B cell (primary cell): ENCODE results near the gene PNKP. TPM values are rescaled to one million over a fixed set of nuclear protein-coding genes. Genes with fewer than 3 reads are reported as not detected.

Experiments
- ATAC-seq: fragments of 200-7000 bp; cut with Tn5 transposase; one replicate; pipeline ENCODE4 v1.10.0; 2021; ENCODE audit warnings: low read depth, mild to moderate bottlenecking, moderate number of reproducible peaks, moderate library complexity
- CTCF ChIA-PET: fragments of 350-600 bp; sonication (Branson Sonifier 250); formaldehyde crosslinking; loops from one replicate; lab custom pipeline; 2021; ENCODE audit warnings: antibody characterized with exemption, inconsistent platforms; lab: Charles Lee
- POLR2A ChIA-PET: fragments of 350-600 bp; sonication (Branson Sonifier 250); formaldehyde crosslinking; loops from one replicate; lab custom pipeline; 2021; ENCODE audit warnings: antibody characterized with exemption; lab: Charles Lee
- DNase-seq: peaks from one replicate; pipeline ENCODE4 v3.0.0; 2013
- H2AFZ ChIP-seq: 2 replicates; pipeline ENCODE4 v1.6.1; 2012; ENCODE audit warnings: mild to moderate bottlenecking, low read depth, low read length; ENCODE audit not compliant: insufficient read depth, poor library complexity, severe bottlenecking
- H3K27ac ChIP-seq, 2 donors: 1 replicate in 1 of 2; 2 replicates in 1 of 2; pipeline ENCODE4 v1.5.1; 2012 to 2013; ENCODE audit warnings: low read length in 2 of 2, mild to moderate bottlenecking in 2 of 2, moderate library complexity in 1 of 2
- H3K27me3 ChIP-seq, 4 experiments: fragments of 200-600 bp in 1 of 4; sonication (generic) in 1 of 4; replicated peaks in 1 of 4; 1 replicate in 2 of 4; 2 replicates in 2 of 4; pipeline versions ENCODE4 v1.6.1 to v1.7.0; 2013 to 2016; ENCODE audit warnings: low read length in 3 of 4, mild to moderate bottlenecking in 2 of 4, mixed read lengths in 1 of 4, moderate library complexity in 1 of 4; ENCODE audit not compliant: insufficient read depth in 4 of 4, control insufficient read depth in 3 of 4; ENCODE audit errors: control extremely low read depth in 1 of 4
- H3K36me3 ChIP-seq, 2 experiments: replicated peaks in 1 of 2; 1 replicate in 1 of 2; 2 replicates in 1 of 2; pipeline versions ENCODE4 v1.6.1 to v1.7.1; 2013; ENCODE audit warnings: low read length in 1 of 2; ENCODE audit not compliant: insufficient read depth in 2 of 2, control insufficient read depth in 1 of 2; ENCODE audit errors: control extremely low read depth in 1 of 2, extremely low read depth in 1 of 2
- H3K4me1 ChIP-seq, 2 donors: fragments of 200-600 bp in 1 of 2; sonication (generic) in 1 of 2; 1 replicate in 1 of 2; 2 replicates in 1 of 2; pipeline versions ENCODE4 v1.5.1 to v1.6.1; 2013 to 2017; ENCODE audit warnings: low read length in 2 of 2; ENCODE audit not compliant: control insufficient read depth in 2 of 2, insufficient read depth in 2 of 2
- H3K4me2 ChIP-seq: replicated peaks from 2 replicates; pipeline ENCODE3; 2012; ENCODE audit warnings: mild to moderate bottlenecking, low read depth, low read length; ENCODE audit not compliant: poor library complexity, severe bottlenecking
- H3K4me3 ChIP-seq, 5 experiments: fragments of 200-600 bp in 1 of 5; sonication (generic) in 1 of 5; 1 replicate in 3 of 5; 2 replicates in 2 of 5; pipeline versions ENCODE4 v1.5.1 to v1.7.0; 2011 to 2016; ENCODE audit warnings: low read length in 4 of 5, mild to moderate bottlenecking in 4 of 5, low read depth in 2 of 5, control low read depth in 1 of 5, moderate library complexity in 1 of 5; ENCODE audit not compliant: insufficient read depth in 1 of 5; ENCODE audit errors: control extremely low read depth in 1 of 5, extremely low read depth in 1 of 5
- H3K79me2 ChIP-seq: fragments of 200-600 bp; sonication (generic); one replicate; pipeline ENCODE4 v1.6.0; 2016; ENCODE audit warnings: low read length; ENCODE audit not compliant: control insufficient read depth, insufficient read depth
- H3K9ac ChIP-seq: fragments of 200-600 bp; sonication (generic); 2 replicates; pipeline ENCODE4 v1.6.1; 2017; ENCODE audit warnings: mild to moderate bottlenecking, low read length, moderate library complexity
- H3K9me3 ChIP-seq, 3 donors: one replicate each; pipeline versions ENCODE4 v1.6.1 to v1.7.1; 2013; ENCODE audit warnings: low read length in 2 of 3; ENCODE audit not compliant: control insufficient read depth in 2 of 3, insufficient read depth in 1 of 3; ENCODE audit errors: control extremely low read depth in 1 of 3
- H4K20me1 ChIP-seq: 2 replicates; pipeline ENCODE4 v1.6.0; 2012; ENCODE audit warnings: mild to moderate bottlenecking, low read length; ENCODE audit not compliant: insufficient read depth, control insufficient read depth, poor library complexity, severe bottlenecking
- H3K27ac Mint-ChIP-seq: one replicate; pipeline ENCODE4 v1.8.0; 2021; ENCODE audit warnings: mixed read lengths
- H3K27me3 Mint-ChIP-seq: one replicate; pipeline ENCODE4 v1.8.0; 2021; ENCODE audit warnings: mixed read lengths
- H3K4me1 Mint-ChIP-seq: one replicate; pipeline ENCODE4 v1.8.0; 2021; ENCODE audit warnings: mixed read lengths
- H3K4me3 Mint-ChIP-seq: one replicate; pipeline ENCODE4 v1.8.0; 2021; ENCODE audit warnings: mixed read lengths
- H3K9me3 Mint-ChIP-seq: one replicate; pipeline ENCODE4 v1.8.0; 2022; ENCODE audit warnings: mixed read lengths; ENCODE audit not compliant: insufficient read depth
- EZH2 ChIP-seq: IDR thresholded peaks from 2 replicates; pipeline ENCODE4 v1.6.1; 2012; ENCODE audit warnings: borderline replicate concordance, low read depth, mild to moderate bottlenecking, moderate library complexity, low read length; ENCODE audit not compliant: insufficient read depth, poor library complexity, severe bottlenecking
- WGBS: methylation state at CpG from one replicate; pipeline ENCODE4 v1.1.5; 2013; ENCODE audit warnings: missing lambda C conversion rate; ENCODE audit not compliant: insufficient coverage; 5-methylcytosine and 5-hydroxymethylcytosine counted together
- intact Hi-C: fragments of 100-400 bp; cut with micrococcal nuclease; formaldehyde crosslinking; loops from one replicate; pipeline ENCODE4 v1.10.0; 2022
- polyA plus RNA-seq: library from polyadenylated mRNA; depleted of rRNA; stranded (reverse); fragments of >200 nt; gene quantifications from 2 replicates; pipeline ENCODE4 v1.2.3, GENCODE V29; 2012
- small RNA-seq: library from RNA; depleted of rRNA; stranded (forward); fragments of <200 nt; gene quantifications from one replicate; pipeline ENCODE3, GENCODE V24; 2012; ENCODE audit warnings: low replicate concordance, low read depth; ENCODE audit not compliant: insufficient read length
- total RNA-seq, 2 donors: library from RNA; stranded (reverse); fragments of 120-200 nt in 1 of 2; gene quantifications; 1 replicate in 1 of 2; 2 replicates in 1 of 2; pipeline versions ENCODE4 v1.2.3 to v1.2.4, GENCODE V29; 2013 to 2022
- TF ChIP-seq, protein P1 (sequence below): fragments of 200-600 bp; IDR thresholded peaks from one replicate; pipeline ENCODE4 v1.8.0; 2022; ENCODE audit warnings: antibody characterized with exemption, mild to moderate bottlenecking

The PNKP gene
- total and polyA plus RNA-seq, 2 donors (not counting 1 experiment from before 2014, with no cell fraction given): 173 to 274 TPM

DNA sequence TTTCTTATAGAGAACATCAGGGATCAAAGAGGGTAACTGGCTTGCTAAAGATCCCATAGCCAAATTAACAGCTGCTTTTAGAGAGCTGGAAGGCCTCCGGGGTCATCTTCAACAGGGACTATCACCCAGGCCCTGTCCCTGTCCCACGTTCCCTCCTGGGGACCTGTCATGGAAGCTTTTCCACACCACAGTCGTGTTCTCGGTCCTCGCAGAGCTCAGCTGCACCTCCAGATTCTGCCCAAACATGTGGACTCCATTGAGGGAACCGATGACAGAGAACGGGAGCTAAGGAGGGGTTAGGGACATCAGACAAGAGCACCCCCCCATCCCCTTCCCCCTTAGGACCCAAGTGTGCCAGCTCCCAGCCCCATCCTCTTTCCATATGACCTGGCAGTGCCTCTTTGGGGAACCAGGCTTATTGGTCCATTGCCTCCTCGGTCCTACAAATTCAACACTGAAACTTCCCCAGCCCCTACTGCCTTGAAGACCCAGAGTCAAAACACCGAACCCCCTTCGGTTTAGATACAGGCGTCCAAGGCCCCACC is 54.9 kb downstream of the PNKP start:
- Mint-ChIP-seq H3K4me3 (peak overlapping the region; percentile 97), H3K4me1 (peaks cover 51% of the 10 kb centered on the region), H3K27ac (peak overlapping the region; percentile 98), H3K9me3 (no peaks in the 10 kb centered on the region), H3K27me3 (no peaks in the 10 kb centered on the region)
- peak overlapping the region; percentile 95 for H3K4me2 ChIP-seq
- ChIA-PET POLR2A (interaction anchor here (1.2 to 3.3 kb wide), 7 partner anchors 31 to 64 kb away, joined by 4 to 30 read pairs (median 12); partner anchors contain the start of genes AKT1S1, AP2A1, PTOV1 and TBC1D17), CTCF (interaction anchor here (0.6 to 1.8 kb wide), 6 partner anchors 31 to 95 kb away, joined by 3 to 7 read pairs (median 6); partner anchors contain the start of gene AP2A1)
- H3K36me3 ChIP-seq: no peaks in the 10 kb centered on the region
- peaks cover 3% of the 10 kb centered on the region for H3K79me2 ChIP-seq
- intact Hi-C loops: loop anchor here (2.0 kb wide), 2 partner anchors 136 to 212 kb away; partner anchors contain the start of genes PRMT1 and VRK3
- WGBS: 53% methylated on average over 10 of the region's 11 CpGs
- ATAC-seq: no peak
- no peaks in the 10 kb centered on the region for H3K9me3 ChIP-seq
- no peaks in the 10 kb centered on the region for H3K27me3 ChIP-seq
- DNase-seq: no peak
- peak overlapping the region; percentile 70 to 100 (median 94) for H3K4me3 ChIP-seq
- peak overlapping the region; percentile 78 for H2AFZ ChIP-seq
- no peaks in the 10 kb centered on the region for H4K20me1 ChIP-seq
- peak overlapping the region; percentile 92 to 97 for H3K27ac ChIP-seq
- peaks cover 28 to 49% of the 10 kb centered on the region in 2 donors for H3K4me1 ChIP-seq
- H3K9ac ChIP-seq: peak overlapping the region; percentile 99
- TF ChIP-seq EZH2: no peak

DNA sequence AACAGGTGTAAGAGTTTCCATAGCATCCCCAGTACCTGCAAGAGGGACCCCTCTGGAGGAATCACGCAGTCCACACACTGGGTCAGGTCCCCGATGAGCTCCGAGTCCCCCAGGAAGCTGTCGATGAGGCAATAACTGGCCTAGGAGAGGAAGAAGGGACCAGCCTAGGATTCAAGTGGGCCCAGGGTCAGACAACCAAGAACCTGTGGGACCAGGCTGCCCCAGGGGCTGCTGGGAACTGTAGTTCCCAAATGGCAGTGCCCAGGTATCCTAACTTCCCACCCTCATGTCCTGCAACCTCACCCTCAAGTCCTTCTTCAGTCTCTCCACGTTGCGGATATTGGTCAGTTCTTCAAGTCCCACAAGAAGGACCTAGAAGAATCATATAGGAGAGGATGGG is 56.0 kb downstream of the PNKP start:
- intact Hi-C loops: no loop called here

More for the DNA sequence above, 56.0 kb downstream of the PNKP start:
- H3K4me3 Mint-ChIP-seq: peak overlapping the region; percentile 97
- no peaks in the 10 kb centered on the region for H3K9me3 Mint-ChIP-seq
- H2AFZ ChIP-seq: no peak overlapping the region
- WGBS: 98% methylated on average over 4 of the region's 6 CpGs
- H3K79me2 ChIP-seq: peaks cover 3% of the 10 kb centered on the region
- H3K9me3 ChIP-seq: no peaks in the 10 kb centered on the region
- H3K27me3 Mint-ChIP-seq: no peaks in the 10 kb centered on the region
- H3K27me3 ChIP-seq: no peaks in the 10 kb centered on the region
- DNase-seq (peak; percentile 32), ATAC-seq (no peak)
- H3K4me1 ChIP-seq: peaks cover 30 to 52% of the 10 kb centered on the region in 2 donors
- TF ChIP-seq, protein P1, sequence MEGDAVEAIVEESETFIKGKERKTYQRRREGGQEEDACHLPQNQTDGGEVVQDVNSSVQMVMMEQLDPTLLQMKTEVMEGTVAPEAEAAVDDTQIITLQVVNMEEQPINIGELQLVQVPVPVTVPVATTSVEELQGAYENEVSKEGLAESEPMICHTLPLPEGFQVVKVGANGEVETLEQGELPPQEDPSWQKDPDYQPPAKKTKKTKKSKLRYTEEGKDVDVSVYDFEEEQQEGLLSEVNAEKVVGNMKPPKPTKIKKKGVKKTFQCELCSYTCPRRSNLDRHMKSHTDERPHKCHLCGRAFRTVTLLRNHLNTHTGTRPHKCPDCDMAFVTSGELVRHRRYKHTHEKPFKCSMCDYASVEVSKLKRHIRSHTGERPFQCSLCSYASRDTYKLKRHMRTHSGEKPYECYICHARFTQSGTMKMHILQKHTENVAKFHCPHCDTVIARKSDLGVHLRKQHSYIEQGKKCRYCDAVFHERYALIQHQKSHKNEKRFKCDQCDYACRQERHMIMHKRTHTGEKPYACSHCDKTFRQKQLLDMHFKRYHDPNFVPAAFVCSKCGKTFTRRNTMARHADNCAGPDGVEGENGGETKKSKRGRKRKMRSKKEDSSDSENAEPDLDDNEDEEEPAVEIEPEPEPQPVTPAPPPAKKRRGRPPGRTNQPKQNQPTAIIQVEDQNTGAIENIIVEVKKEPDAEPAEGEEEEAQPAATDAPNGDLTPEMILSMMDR: no peak
- TF ChIP-seq EZH2: no peak
- H3K27ac Mint-ChIP-seq: no peak overlapping the region
- CTCF ChIA-PET: interaction anchor here (0.6 to 1.3 kb wide), 2 partner anchors 15 to 58 kb away, joined by 3 to 4 read pairs; no protein-coding TSS in a partner anchor
- H3K9ac ChIP-seq: no peak overlapping the region
- H3K4me3 ChIP-seq: no peak overlapping the region
- H3K4me2 ChIP-seq: no peak overlapping the region
- H4K20me1 ChIP-seq: no peaks in the 10 kb centered on the region
- H3K27ac ChIP-seq: no peak overlapping the region
- peaks cover 0 to under 1% of the 10 kb centered on the region in 2 experiments for H3K36me3 ChIP-seq
- peaks cover 53% of the 10 kb centered on the region for H3K4me1 Mint-ChIP-seq
- POLR2A ChIA-PET: interaction anchor here (3.3 kb wide), 1 partner anchor 66 kb away, joined by 30 read pairs; the partner anchor contains the start of genes AKT1S1 and TBC1D17

Small RNA genes lying within 50 kb of the gene (small RNA-seq; reads per million reads assigned to genes)
- not detected for gene MIR4749

Other genes starting within 250 kb of the PNKP start
- gene RRAS, start 227.4 kb downstream of the PNKP start, total RNA-seq: 5.6 and 6.3 TPM in 2 replicates
- 12.3 and 21.0 TPM in 2 replicates for gene RRAS, start 227.4 kb downstream of the PNKP start, polyA plus RNA-seq
- gene SCAF1, start 225.4 kb downstream of the PNKP start, total RNA-seq: 64.3 and 68.3 TPM in 2 replicates
- gene SCAF1, start 225.4 kb downstream of the PNKP start, polyA plus RNA-seq: 17.1 and 20.2 TPM in 2 replicates
- 233 and 251 TPM in 2 replicates for gene IRF3, start 201.7 kb downstream of the PNKP start, total RNA-seq
- gene IRF3, start 201.7 kb downstream of the PNKP start, polyA plus RNA-seq: 237 and 262 TPM in 2 replicates
- 17.3 and 22.1 TPM in 2 replicates for gene BCL2L12, start 201.6 kb downstream of the PNKP start, total RNA-seq
- 13.0 and 19.9 TPM in 2 replicates for gene BCL2L12, start 201.6 kb downstream of the PNKP start, polyA plus RNA-seq
- 175 TPM in 2 replicates for gene PRMT1, start 190.3 kb downstream of the PNKP start, total RNA-seq
- 255 and 310 TPM in 2 replicates for gene PRMT1, start 190.3 kb downstream of the PNKP start, polyA plus RNA-seq
- 5.6 and 8.8 TPM in 2 replicates for gene ADM5, start 178.0 kb downstream of the PNKP start, total RNA-seq
- 8.4 and 15.3 TPM in 2 replicates for gene ADM5, start 178.0 kb downstream of the PNKP start, polyA plus RNA-seq
- 1.7 TPM in 1 of 2 replicates, not detected in the other for gene CPT1C, start 176.5 kb downstream of the PNKP start, total RNA-seq
- gene CPT1C, start 176.5 kb downstream of the PNKP start, polyA plus RNA-seq: 0.19 and 0.30 TPM in 2 replicates
- 0.15 and 0.56 TPM in 2 replicates for gene TSKS, start 104.3 kb downstream of the PNKP start, total RNA-seq
- gene TSKS, start 104.3 kb downstream of the PNKP start, polyA plus RNA-seq: 0.18 and 1.4 TPM in 2 replicates
- gene AP2A1, start 100.6 kb downstream of the PNKP start, total RNA-seq: 56.9 and 62.4 TPM in 2 replicates
- 48.4 and 49.2 TPM in 2 replicates for gene AP2A1, start 100.6 kb downstream of the PNKP start, polyA plus RNA-seq
- 31.5 and 36.7 TPM in 2 replicates for gene FUZ, start 54.3 kb downstream of the PNKP start, total RNA-seq
- 30.2 and 31.7 TPM in 2 replicates for gene FUZ, start 54.3 kb downstream of the PNKP start, polyA plus RNA-seq
- gene MED25, start 49.3 kb downstream of the PNKP start, total RNA-seq: 123 and 126 TPM in 2 replicates
- gene MED25, start 49.3 kb downstream of the PNKP start, polyA plus RNA-seq: 83.0 and 93.0 TPM in 2 replicates
- 225 and 230 TPM in 2 replicates for gene PTOV1, start 16.4 kb downstream of the PNKP start, total RNA-seq
- gene PTOV1, start 16.4 kb downstream of the PNKP start, polyA plus RNA-seq: 144 and 171 TPM in 2 replicates
- 23.0 and 25.2 TPM in 2 replicates for gene AKT1S1, start 9.8 kb upstream of the PNKP start, total RNA-seq
- gene AKT1S1, start 9.8 kb upstream of the PNKP start, polyA plus RNA-seq: 15.9 and 16.6 TPM in 2 replicates
- gene TBC1D17, start 10.1 kb upstream of the PNKP start, total RNA-seq: 94.3 and 98.7 TPM in 2 replicates
- 85.7 and 89.0 TPM in 2 replicates for gene TBC1D17, start 10.1 kb upstream of the PNKP start, polyA plus RNA-seq
- gene IL4I1, start 29.3 kb upstream of the PNKP start, total RNA-seq: 3.1 and 3.9 TPM in 2 replicates
- 0.48 and 0.71 TPM in 2 replicates for gene IL4I1, start 29.3 kb upstream of the PNKP start, polyA plus RNA-seq
- gene ATF5, start 61.6 kb upstream of the PNKP start, total RNA-seq: 37.6 and 38.5 TPM in 2 replicates
- gene ATF5, start 61.6 kb upstream of the PNKP start, polyA plus RNA-seq: 9.0 and 16.0 TPM in 2 replicates
- gene NUP62, start 61.9 kb upstream of the PNKP start, total RNA-seq: 75.7 and 81.7 TPM in 2 replicates
- 14.9 and 25.2 TPM in 2 replicates for gene NUP62, start 61.9 kb upstream of the PNKP start, polyA plus RNA-seq
- gene SIGLEC11, start 93.6 kb upstream of the PNKP start, total RNA-seq: not detected in 2 replicates
- gene SIGLEC11, start 93.6 kb upstream of the PNKP start, polyA plus RNA-seq: 0.09 and 0.10 TPM in 2 replicates
- 112 and 123 TPM in 2 replicates for gene VRK3, start 157.8 kb upstream of the PNKP start, total RNA-seq
- gene VRK3, start 157.8 kb upstream of the PNKP start, polyA plus RNA-seq: 44.1 and 58.5 TPM in 2 replicates
- 9.8 and 13.8 TPM in 2 replicates for gene ZNF473, start 158.4 kb upstream of the PNKP start, total RNA-seq
- 5.1 and 5.5 TPM in 2 replicates for gene ZNF473, start 158.4 kb upstream of the PNKP start, polyA plus RNA-seq